H9 (cell line): ENCODE results near the gene LRRC10. TPM values are rescaled to one million over a fixed set of nuclear protein-coding genes. Genes with fewer than 3 reads are reported as not detected.

ENCODE experiments used
- DNase-seq: peaks from one replicate; pipeline ENCODE4 v3.0.0-alpha.2; 2017
- H2AFZ ChIP-seq: one replicate; pipeline ENCODE4 v1.6.1; 2013; ENCODE audit warnings: mild to moderate bottlenecking, low read length, control low read depth, moderate library complexity
- H2AK5ac ChIP-seq: 2 replicates; pipeline ENCODE4 v1.6.1; 2013; ENCODE audit warnings: low read length, control low read depth, mixed read lengths; ENCODE audit not compliant: insufficient read length
- H2BK120ac ChIP-seq: one replicate; pipeline ENCODE4 v1.6.1; 2013; ENCODE audit warnings: low read depth, mild to moderate bottlenecking, low read length, control low read depth, inconsistent platforms; ENCODE audit not compliant: poor library complexity, severe bottlenecking
- H2BK12ac ChIP-seq: 2 replicates; pipeline ENCODE4 v1.6.1; 2013; ENCODE audit warnings: low read length, control low read depth, mixed read lengths, low read depth; ENCODE audit not compliant: insufficient read length
- H2BK15ac ChIP-seq: 2 replicates; pipeline ENCODE4 v1.6.1; 2013; ENCODE audit warnings: low read depth, low read length, control low read depth
- H2BK20ac ChIP-seq: one replicate; pipeline ENCODE4 v1.6.1; 2013; ENCODE audit warnings: low read depth, mild to moderate bottlenecking, low read length, control low read depth, inconsistent platforms; ENCODE audit not compliant: poor library complexity, severe bottlenecking
- H2BK5ac ChIP-seq: 2 replicates; pipeline ENCODE4 v1.6.1; 2013; ENCODE audit warnings: low read length, control low read depth, mixed read lengths; ENCODE audit not compliant: insufficient read length
- H3K14ac ChIP-seq: 2 replicates; pipeline ENCODE4 v1.6.1; 2013; ENCODE audit warnings: low read length, control low read depth; ENCODE audit not compliant: insufficient read depth
- H3K18ac ChIP-seq: 2 replicates; pipeline ENCODE4 v1.6.1; 2013; ENCODE audit warnings: low read depth, mild to moderate bottlenecking, mixed read lengths, low read length, control low read depth; ENCODE audit not compliant: insufficient read length
- H3K23ac ChIP-seq: 2 replicates; pipeline ENCODE4 v1.6.1; 2013; ENCODE audit warnings: low read length, control low read depth, mixed read lengths, low read depth; ENCODE audit not compliant: insufficient read length
- H3K23me2 ChIP-seq: 2 replicates; pipeline ENCODE4 v1.6.1; 2013; ENCODE audit warnings: low read depth, mild to moderate bottlenecking, mixed read lengths, low read length, control low read depth; ENCODE audit not compliant: insufficient read length, poor library complexity, severe bottlenecking
- H3K27ac ChIP-seq: 2 replicates; pipeline ENCODE4 v1.5.1; 2013; ENCODE audit warnings: low read length, control low read depth, mixed read lengths, low read depth; ENCODE audit not compliant: insufficient read length
- H3K27me3 ChIP-seq: 2 replicates; pipeline ENCODE4 v1.6.1; 2013; ENCODE audit warnings: low read length, control low read depth, inconsistent platforms; ENCODE audit not compliant: insufficient read depth
- H3K4ac ChIP-seq: 2 replicates; pipeline ENCODE4 v1.6.1; 2013; ENCODE audit warnings: low read depth, mild to moderate bottlenecking, control low read depth, inconsistent platforms, low read length, moderate library complexity
- H3K4me1 ChIP-seq: 2 replicates; pipeline ENCODE4 v1.6.1; 2013; ENCODE audit warnings: low read length, control low read depth, inconsistent platforms; ENCODE audit not compliant: insufficient read depth
- H3K4me2 ChIP-seq: 2 replicates; pipeline ENCODE4 v1.6.1; 2013; ENCODE audit warnings: low read length, control low read depth, mixed read lengths; ENCODE audit not compliant: insufficient read length, insufficient read depth
- H3K56ac ChIP-seq: 2 replicates; pipeline ENCODE4 v1.6.1; 2013; ENCODE audit warnings: low read depth, mild to moderate bottlenecking, mixed read lengths, low read length, control low read depth; ENCODE audit not compliant: insufficient read length
- H3K79me1 ChIP-seq: 2 replicates; pipeline ENCODE4 v1.6.1; 2013; ENCODE audit warnings: low read depth, mild to moderate bottlenecking, moderate library complexity, low read length, control low read depth, inconsistent platforms; ENCODE audit not compliant: insufficient read depth, poor library complexity, severe bottlenecking
- H3K79me2 ChIP-seq: 2 replicates; pipeline ENCODE4 v1.6.1; 2013; ENCODE audit warnings: low read length, control low read depth, inconsistent platforms; ENCODE audit not compliant: insufficient read depth
- H3K9ac ChIP-seq: 2 replicates; pipeline ENCODE4 v1.6.1; 2013; ENCODE audit warnings: low read length, control low read depth, mixed read lengths; ENCODE audit not compliant: insufficient read length; ENCODE audit errors: extremely low read depth
- H3K9me3 ChIP-seq: one replicate; pipeline ENCODE4 v1.6.1; 2013; ENCODE audit warnings: low read depth, low read length, inconsistent platforms; ENCODE audit not compliant: control insufficient read depth
- H3T11ph ChIP-seq: one replicate; pipeline ENCODE4 v1.6.1; 2013; ENCODE audit warnings: mild to moderate bottlenecking, low read length, control low read depth, inconsistent platforms
- H4K20me1 ChIP-seq: one replicate; pipeline ENCODE4 v1.6.1; 2013; ENCODE audit not compliant: control insufficient read depth, insufficient read length, insufficient read depth
- H4K5ac ChIP-seq: 2 replicates; pipeline ENCODE4 v1.6.1; 2013; ENCODE audit warnings: low read depth, mild to moderate bottlenecking, mixed read lengths, low read length, control low read depth; ENCODE audit not compliant: insufficient read length
- H4K8ac ChIP-seq: replicated peaks from 2 replicates; pipeline ENCODE4 v1.6.1; 2013; ENCODE audit warnings: low read length, control low read depth, mixed read lengths, low read depth; ENCODE audit not compliant: insufficient read length
- H4K91ac ChIP-seq: 2 replicates; pipeline ENCODE4 v1.6.1; 2013; ENCODE audit warnings: low read depth, mild to moderate bottlenecking, moderate library complexity, mixed read lengths, low read length, control low read depth; ENCODE audit not compliant: insufficient read length
- H3K27ac Mint-ChIP-seq, 3 experiments: 2 replicates in 2 of 3; 3 replicates in 1 of 3; pipeline ENCODE4 v1.8.0; 2020 to 2021; ENCODE audit warnings: mixed read lengths in 3 of 3, mild to moderate bottlenecking in 1 of 3, moderate library complexity in 1 of 3
- H3K27me3 Mint-ChIP-seq: 2 replicates; pipeline ENCODE4 v1.8.0; 2021; ENCODE audit warnings: low read depth, mild to moderate bottlenecking, moderate library complexity, mixed read lengths
- H3K36me3 Mint-ChIP-seq, 3 experiments: 2 replicates in 2 of 3; 3 replicates in 1 of 3; pipeline ENCODE4 v1.8.0; 2020 to 2021; ENCODE audit warnings: low read depth in 3 of 3, mixed read lengths in 3 of 3; ENCODE audit not compliant: insufficient read depth in 1 of 3
- H3K4me1 Mint-ChIP-seq, 2 experiments: 2 replicates each; pipeline ENCODE4 v1.8.0; 2020; ENCODE audit warnings: mixed read lengths in 2 of 2
- H3K4me3 Mint-ChIP-seq, 2 experiments: 2 replicates in 1 of 2; 3 replicates in 1 of 2; pipeline ENCODE4 v1.8.0; 2020 to 2021; ENCODE audit warnings: mild to moderate bottlenecking in 2 of 2, mixed read lengths in 2 of 2, moderate library complexity in 1 of 2
- H3K9me3 Mint-ChIP-seq, 2 experiments: 2 replicates in 1 of 2; 3 replicates in 1 of 2; pipeline ENCODE4 v1.8.0; 2020; ENCODE audit warnings: mild to moderate bottlenecking in 2 of 2, mixed read lengths in 2 of 2, moderate library complexity in 1 of 2
- WGBS: extraction: QIAGEN DNeasy Blood & Tissue Kit; methylation state at CpG from one replicate; pipeline ENCODE4 v1.1.7; 2013; ENCODE audit warnings: missing lambda C conversion rate, low lambda C conversion rate, mixed read lengths; ENCODE audit not compliant: insufficient read length; ENCODE audit errors: extremely low coverage; 5-methylcytosine and 5-hydroxymethylcytosine counted together
- total RNA-seq: library from RNA; stranded (reverse); gene quantifications from 2 replicates; pipeline ENCODE4 v1.2.1, GENCODE V29; 2021
- TF ChIP-seq, protein P1 (sequence below): fragments of 200-600 bp; sonication (generic); conservative IDR thresholded peaks from 3 replicates; pipeline ENCODE4 v1.8.0; 2021; ENCODE audit warnings: antibody characterized with exemption, mild to moderate bottlenecking

LRRC10 gene
- total RNA-seq, 1 experiment from 2014 or later, result not detected

GRCh38 chr12:69595689-69596088 lies 15.0 kb downstream of the LRRC10 start:
- H4K5ac ChIP-seq, result no peak overlapping the region
- TF ChIP-seq, protein P1, sequence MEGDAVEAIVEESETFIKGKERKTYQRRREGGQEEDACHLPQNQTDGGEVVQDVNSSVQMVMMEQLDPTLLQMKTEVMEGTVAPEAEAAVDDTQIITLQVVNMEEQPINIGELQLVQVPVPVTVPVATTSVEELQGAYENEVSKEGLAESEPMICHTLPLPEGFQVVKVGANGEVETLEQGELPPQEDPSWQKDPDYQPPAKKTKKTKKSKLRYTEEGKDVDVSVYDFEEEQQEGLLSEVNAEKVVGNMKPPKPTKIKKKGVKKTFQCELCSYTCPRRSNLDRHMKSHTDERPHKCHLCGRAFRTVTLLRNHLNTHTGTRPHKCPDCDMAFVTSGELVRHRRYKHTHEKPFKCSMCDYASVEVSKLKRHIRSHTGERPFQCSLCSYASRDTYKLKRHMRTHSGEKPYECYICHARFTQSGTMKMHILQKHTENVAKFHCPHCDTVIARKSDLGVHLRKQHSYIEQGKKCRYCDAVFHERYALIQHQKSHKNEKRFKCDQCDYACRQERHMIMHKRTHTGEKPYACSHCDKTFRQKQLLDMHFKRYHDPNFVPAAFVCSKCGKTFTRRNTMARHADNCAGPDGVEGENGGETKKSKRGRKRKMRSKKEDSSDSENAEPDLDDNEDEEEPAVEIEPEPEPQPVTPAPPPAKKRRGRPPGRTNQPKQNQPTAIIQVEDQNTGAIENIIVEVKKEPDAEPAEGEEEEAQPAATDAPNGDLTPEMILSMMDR, result no peak
- H2BK20ac ChIP-seq, result no peak overlapping the region
- H2BK120ac ChIP-seq, result no peak overlapping the region
- H4K8ac ChIP-seq, result no peak overlapping the region
- H3K4ac ChIP-seq, result no peak overlapping the region
- H3K4me1 Mint-ChIP-seq, result no peaks in the 10 kb centered on the region
- no peak overlapping the region for H2AFZ ChIP-seq
- no peaks in the 10 kb centered on the region for H3K9me3 ChIP-seq
- H3K23me2 ChIP-seq, result no peaks in the 10 kb centered on the region
- peaks cover 61 to 92% (median 89%) of the 10 kb centered on the region in 3 experiments; a peak in 6 of 7 replicates for H3K36me3 Mint-ChIP-seq
- no peak overlapping the region for H2BK12ac ChIP-seq
- H3K9ac ChIP-seq, result no peak overlapping the region
- no peak overlapping the region for H2BK15ac ChIP-seq
- H3K4me2 ChIP-seq, result no peak overlapping the region
- H2AK5ac ChIP-seq, result no peak overlapping the region
- no peaks in the 10 kb centered on the region for H3K9me3 Mint-ChIP-seq
- no peak overlapping the region for H3T11ph ChIP-seq
- no peak overlapping the region for H4K91ac ChIP-seq
- no peak overlapping the region for H3K27ac ChIP-seq
- H3K27ac Mint-ChIP-seq, result no peak overlapping the region
- no peaks in the 10 kb centered on the region; the same call in 1 of the 2 replicates for H3K27me3 Mint-ChIP-seq
- H3K4me1 ChIP-seq, result no peaks in the 10 kb centered on the region
- H3K27me3 ChIP-seq, result no peaks in the 10 kb centered on the region
- WGBS, result no CpG with 5 or more reads among the region's 2 CpGs
- H3K23ac ChIP-seq, result no peak overlapping the region
- H2BK5ac ChIP-seq, result no peak overlapping the region
- H3K79me2 ChIP-seq, result no peaks in the 10 kb centered on the region
- no peak overlapping the region for H3K14ac ChIP-seq
- DNase-seq, result no peak
- no peak overlapping the region for H3K56ac ChIP-seq
- H3K18ac ChIP-seq, result no peak overlapping the region
- no peaks in the 10 kb centered on the region for H4K20me1 ChIP-seq
- H3K79me1 ChIP-seq, result no peaks in the 10 kb centered on the region
- H3K4me3 Mint-ChIP-seq, result no peak overlapping the region
